Measurements from ENCODE around the gene AGBL5.

DNA sequence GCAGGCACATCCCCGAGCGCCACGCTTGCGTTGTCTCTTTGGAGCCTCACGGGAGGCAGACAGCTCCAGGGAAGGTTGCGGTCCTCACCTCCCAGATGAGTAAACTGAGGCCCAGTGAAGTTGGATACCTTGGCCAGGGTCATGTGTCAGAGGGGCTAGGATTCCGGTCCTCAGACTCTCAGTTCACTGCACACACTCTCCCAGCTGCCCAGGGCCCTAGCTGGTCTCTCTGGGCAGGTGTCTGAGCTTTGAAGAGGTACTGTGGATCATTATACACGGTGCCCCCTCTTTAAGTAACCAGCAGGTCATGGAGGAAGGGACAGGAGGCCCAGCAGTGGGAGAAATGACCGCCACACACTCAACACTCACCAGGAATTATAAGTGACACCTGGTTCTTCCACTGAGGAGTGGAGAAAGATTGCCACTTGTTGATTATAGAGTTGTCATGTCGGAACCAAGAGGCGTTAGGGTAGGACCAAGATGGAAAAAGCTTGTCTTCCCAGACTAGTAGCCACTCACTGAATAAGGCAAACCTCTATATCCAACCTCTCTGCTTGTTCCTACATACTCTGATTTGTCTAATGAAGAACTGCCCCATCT is 18.1 kb upstream of the AGBL5 start:
- TF ChIP-seq CTCF (IDR thresholded peaks at IDR 0.05) (no peak), ZFX (IDR thresholded peaks at IDR 0.05; ENCODE audit: borderline replicate concordance) (no peak)

Data from 22Rv1 (cell line).